DND-41 (cell line): ENCODE data around the gene PRR30.

Source experiments
- EZH2 ChIP-seq: IDR thresholded peaks from 3 replicates; pipeline ENCODE4 v1.6.1; 2012; ENCODE audit warnings: borderline replicate concordance, low read depth, mild to moderate bottlenecking, moderate library complexity, low read length, inconsistent platforms; ENCODE audit not compliant: severe bottlenecking
- TF ChIP-seq, protein P1 (sequence below): IDR thresholded peaks from 2 replicates; pipeline ENCODE4 v1.5.1; 2012; ENCODE audit warnings: borderline replicate concordance, low read length, moderate library complexity, mild to moderate bottlenecking; ENCODE audit not compliant: poor library complexity, severe bottlenecking; ENCODE audit errors: extremely low read depth

DNA sequence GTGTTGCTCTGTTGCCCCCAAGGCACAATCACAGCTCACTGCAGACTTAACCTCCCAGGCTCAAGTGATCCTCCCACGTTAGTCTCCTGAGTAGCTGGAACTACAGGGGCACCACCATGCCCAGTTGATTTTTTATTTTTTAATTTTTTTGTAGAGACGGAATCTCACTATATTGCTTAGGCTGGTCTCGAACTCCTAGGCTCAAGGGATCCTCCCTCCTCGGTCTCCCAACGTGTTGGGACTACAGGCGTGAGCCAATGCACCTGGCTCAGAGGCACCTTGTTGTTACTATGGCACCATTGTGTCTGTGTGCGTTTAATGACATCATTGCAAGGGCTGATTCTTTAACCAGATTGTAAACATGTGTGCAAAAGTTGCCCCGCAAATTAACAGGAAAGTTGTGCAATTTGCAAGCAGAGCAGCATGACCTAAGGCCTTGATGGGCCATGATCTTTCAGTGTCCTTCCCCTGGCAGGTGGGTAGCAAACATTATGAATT lies 32.2 kb upstream of the PRR30 start:
- TF ChIP-seq, protein P1, sequence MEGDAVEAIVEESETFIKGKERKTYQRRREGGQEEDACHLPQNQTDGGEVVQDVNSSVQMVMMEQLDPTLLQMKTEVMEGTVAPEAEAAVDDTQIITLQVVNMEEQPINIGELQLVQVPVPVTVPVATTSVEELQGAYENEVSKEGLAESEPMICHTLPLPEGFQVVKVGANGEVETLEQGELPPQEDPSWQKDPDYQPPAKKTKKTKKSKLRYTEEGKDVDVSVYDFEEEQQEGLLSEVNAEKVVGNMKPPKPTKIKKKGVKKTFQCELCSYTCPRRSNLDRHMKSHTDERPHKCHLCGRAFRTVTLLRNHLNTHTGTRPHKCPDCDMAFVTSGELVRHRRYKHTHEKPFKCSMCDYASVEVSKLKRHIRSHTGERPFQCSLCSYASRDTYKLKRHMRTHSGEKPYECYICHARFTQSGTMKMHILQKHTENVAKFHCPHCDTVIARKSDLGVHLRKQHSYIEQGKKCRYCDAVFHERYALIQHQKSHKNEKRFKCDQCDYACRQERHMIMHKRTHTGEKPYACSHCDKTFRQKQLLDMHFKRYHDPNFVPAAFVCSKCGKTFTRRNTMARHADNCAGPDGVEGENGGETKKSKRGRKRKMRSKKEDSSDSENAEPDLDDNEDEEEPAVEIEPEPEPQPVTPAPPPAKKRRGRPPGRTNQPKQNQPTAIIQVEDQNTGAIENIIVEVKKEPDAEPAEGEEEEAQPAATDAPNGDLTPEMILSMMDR = no peak
- TF ChIP-seq EZH2 = no peak
